EH (cell line): ENCODE measurements around the gene MPC2.
A peak's percentile ranks its signal among the peaks of the same experiment; 100 is the strongest.
"Not testable (repeated sequence)": the region's sequence is repeated elsewhere in the genome, so short reads cannot be mapped to it uniquely, and the experiment has no call there.

ENCODE experiments used
- DNase-seq: peaks from one replicate; pipeline ENCODE4 v3.0.0-alpha.2; 2015; ENCODE audit warnings: low read depth

Gene MPC2

DNA sequence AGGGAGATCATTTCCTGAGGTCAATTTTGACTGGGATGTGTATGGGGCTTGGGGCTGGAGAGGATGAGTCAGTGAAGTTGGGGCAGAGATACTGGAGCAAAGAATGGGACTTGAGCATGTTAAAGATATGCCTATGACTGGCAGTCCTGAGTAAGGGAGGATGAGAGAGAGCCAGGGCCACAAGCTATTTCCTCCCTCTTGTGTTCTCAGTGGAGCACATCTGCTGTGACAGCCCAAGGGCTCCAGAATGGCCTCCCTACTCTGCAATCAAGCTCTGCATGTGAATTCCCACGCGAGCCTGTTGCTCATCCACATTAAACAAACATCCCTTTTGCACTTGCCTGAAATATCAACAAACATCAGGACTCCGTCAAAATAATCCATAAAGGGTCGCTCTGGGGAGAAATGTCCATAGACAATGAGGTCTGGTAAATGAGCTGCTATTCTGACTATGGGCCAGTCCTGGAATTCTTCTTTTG, 32.2 kb downstream of the MPC2 start:
- DNase-seq, result peak; percentile 96

DNA sequence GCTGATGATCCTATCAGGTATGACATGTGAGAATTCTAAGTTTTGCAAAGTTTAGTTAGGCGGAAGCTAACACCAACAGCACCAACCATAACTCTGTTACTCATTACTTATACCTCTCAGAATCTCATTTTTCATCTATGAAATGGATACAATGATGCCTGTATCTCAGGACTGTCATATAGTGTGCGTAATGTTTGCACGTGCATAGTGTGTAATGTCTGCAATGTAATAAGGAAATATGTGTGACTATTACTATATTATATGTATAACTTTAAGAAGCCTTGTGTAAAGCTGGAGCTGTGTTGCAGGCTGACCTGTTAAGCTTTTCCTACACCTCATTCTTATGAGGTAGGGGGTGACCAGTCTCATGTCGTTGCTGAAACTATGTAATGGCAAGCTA, 36.0 kb downstream of the MPC2 start:
- no peak for DNase-seq

DNA sequence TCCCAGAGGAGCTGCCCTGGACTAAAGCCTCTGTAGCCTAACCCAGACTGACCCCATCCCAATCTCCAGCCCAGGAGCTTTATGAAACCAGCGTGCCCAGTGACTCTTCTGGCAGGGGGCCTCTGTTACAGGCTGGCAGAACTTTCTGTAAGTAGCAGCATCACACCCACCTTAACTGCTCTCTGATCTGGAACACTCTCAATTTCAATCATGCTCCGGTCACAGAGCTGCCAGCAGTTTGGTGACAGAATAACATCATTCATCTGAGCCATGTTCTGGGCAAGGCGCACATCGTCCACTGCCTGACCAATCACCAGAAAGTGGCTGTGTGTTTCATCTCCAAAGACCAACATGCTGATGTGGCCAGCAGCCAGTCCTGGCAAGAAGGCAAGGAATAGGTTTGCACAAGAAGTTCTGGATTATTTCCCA, 37.6 kb downstream of the MPC2 start:
- peak; percentile 14 for DNase-seq

DNA sequence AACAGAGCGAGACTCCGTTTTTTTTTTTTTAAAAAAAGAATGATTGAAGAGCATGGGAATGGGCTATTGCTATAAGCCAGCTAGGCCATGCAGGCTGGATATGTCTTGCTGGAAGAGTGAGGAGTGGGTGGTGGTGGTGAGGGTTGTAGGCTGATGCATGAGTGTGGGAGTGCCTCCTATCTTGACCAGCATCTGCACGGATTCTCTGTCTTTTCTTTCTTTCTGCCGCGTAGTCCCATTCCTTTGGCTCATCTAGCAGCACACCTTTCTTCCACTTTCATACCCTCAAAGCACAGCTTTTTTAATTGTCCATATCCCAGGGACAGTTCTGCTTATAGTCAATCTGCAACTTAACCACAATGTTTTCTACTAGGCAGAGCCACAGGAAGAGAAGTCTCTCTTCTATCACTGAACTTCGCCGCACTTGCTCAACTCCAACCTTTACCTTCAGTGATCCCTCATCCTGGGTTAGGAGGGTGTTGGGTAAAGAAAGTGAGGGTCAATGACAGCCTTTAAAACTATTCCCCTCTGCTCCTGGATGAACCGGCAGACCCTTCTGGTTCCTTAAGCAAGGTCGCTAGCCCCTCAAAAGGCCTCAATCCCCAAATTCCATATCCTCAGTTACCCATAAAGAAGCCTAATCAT, 38.2 kb downstream of the MPC2 start:
- DNase-seq, result no peak

DNA sequence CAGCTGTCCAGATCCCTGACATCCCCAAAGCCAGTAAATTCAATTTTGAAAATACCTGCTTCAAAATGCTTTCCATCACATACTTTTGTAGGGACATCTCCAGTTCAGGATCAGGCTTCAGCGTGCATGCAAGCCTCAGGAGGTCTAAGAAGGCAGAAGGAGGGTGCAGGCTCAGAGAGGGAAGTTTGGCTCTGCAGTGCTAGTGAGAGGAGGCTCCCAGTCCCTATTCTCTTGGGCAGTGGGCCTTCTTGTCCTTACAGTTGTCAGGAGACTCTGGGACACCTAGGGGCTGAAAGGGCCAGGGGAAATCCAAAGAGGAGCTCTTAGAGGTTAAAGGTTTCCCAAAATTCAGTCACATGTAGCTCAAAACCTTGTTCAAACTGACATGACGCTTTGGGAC, 43.1 kb downstream of the MPC2 start:
- DNase-seq, result no peak

DNA sequence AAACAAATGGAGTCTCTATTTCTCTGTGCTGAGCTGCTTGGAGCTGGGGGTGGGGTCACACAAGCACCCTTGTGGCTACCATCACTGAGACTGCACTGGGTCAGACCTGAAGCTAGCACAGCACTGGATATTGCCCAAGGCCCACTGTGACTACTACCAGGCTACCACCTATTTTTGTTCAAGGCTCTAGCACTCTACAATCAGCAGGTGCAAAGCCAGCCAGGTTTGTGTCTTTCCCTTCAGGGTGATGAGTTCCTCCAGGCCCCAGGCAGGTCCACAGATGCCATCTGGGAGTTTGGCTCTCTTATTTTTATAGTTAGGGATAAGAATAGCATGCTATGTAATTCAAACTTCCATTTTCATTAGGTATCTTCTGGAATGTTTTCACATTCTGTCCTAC, 46.5 kb downstream of the MPC2 start:
- no peak for DNase-seq

DNA sequence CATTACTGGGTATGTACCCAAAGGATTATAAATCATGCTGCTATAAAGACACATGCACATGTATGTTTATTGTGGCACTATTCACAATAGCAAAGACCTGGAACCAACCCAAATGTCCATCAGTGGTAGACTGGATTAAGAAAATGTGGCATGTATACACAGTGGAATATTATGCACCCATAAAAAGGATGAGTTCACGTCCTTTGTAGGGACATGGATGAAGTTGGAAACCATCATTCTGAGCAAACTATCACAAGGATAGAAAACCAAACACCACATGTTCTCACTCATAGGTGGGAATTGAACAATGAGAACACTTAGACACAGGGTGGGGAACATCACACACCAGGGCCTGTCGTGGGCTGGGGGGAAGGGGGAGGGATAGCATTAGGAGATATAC, 49.7 kb downstream of the MPC2 start:
- not testable (repeated sequence) for DNase-seq

DNA sequence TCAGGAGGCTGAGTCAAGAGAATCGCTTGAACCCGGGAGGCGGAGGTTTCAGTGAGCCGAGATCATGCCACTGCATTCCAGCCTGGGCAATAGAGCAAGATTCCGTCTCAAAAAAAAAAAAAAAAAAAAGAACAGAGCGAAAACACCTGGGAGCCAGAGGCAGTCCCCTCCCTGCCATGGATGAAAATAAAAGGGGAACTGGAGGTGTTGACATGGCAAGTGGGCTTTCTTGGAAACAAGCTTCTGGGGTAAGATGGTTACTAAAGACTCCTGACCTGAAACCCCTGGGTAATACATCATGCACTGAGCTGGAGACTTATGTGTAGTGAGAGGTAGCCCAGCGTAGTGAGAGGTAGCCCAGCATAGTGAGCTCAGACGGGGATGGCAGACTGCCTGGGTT, 54.5 kb downstream of the MPC2 start:
- no peak for DNase-seq

DNA sequence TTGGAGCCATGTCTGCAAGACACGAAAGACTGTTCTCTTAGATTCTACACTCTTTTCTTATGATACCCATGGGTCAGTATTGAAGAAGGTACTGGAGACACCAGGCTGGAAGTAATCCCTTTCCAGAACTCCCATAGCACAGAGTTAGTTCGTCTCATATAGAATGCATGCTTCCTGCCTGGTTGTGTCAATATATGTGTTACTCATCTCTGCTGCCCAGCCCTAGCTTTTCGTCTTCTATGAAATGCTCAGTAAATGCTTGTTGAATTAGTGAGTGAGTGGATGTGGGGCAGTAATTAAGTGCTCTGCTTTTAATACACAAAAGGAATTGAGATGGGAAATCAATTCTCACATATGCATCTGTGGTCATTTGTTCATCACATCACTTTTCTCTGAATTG, 55.1 kb downstream of the MPC2 start:
- DNase-seq, result peak; percentile 55

DNA sequence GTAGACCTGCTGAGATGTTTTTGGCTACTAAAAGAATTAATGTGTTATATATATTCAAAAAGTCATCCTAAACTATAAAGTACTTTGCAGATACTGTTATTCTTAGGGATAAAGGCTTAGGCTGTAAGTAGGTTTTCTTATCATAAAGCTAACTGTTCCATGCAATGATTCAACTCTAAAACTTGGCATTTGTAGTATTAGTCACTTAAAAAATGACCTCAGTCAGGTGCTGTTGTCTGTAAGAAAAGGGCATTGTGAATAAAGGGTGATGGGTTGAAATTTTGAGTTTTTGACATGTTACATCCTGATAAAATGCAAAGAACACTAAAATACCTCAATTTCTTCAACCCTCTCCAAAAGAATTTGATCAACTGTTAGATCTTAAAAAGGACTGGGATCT, 55.8 kb downstream of the MPC2 start:
- peak; percentile 27 for DNase-seq

DNA sequence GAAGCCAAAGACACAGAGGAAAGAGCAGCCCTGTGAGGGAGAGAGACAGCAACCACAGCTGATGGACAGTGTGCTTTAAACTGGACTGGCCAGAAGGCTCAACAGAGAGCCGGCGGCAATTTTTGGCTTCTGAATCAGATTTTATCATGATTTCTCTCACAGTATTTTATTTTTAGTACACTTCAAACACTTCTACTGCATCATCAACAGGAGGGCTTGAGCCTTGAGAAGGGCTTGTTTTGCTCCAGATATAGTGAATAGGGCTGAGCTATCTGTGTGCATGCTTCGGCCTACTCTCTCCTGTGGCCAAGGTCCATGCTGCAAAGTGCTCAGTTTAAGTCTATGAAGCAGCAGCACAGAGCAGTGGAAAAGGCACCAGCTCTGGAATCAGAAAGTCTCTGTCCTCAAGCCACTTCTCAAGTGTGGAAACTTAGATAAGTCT, 56.3 kb downstream of the MPC2 start:
- DNase-seq, result peak; percentile 24

DNA sequence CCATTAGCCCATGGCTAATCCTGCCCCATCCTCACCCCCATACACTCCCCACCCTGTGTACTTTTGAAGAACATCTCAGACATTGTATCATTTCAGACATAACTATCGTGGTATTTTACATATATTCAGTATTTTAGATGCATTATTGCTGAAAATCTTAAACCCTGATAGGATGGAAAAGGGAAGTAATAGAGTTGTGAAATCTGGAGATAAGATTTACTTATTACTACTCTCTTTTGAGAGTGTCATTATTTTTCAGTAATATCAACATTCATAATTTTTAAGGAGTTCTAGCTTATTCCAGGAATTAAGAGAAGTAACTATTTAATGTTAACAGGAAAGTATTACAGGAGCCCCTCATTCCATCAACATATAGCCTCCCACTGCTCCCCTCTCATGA, 57.4 kb downstream of the MPC2 start:
- no peak for DNase-seq

DNA sequence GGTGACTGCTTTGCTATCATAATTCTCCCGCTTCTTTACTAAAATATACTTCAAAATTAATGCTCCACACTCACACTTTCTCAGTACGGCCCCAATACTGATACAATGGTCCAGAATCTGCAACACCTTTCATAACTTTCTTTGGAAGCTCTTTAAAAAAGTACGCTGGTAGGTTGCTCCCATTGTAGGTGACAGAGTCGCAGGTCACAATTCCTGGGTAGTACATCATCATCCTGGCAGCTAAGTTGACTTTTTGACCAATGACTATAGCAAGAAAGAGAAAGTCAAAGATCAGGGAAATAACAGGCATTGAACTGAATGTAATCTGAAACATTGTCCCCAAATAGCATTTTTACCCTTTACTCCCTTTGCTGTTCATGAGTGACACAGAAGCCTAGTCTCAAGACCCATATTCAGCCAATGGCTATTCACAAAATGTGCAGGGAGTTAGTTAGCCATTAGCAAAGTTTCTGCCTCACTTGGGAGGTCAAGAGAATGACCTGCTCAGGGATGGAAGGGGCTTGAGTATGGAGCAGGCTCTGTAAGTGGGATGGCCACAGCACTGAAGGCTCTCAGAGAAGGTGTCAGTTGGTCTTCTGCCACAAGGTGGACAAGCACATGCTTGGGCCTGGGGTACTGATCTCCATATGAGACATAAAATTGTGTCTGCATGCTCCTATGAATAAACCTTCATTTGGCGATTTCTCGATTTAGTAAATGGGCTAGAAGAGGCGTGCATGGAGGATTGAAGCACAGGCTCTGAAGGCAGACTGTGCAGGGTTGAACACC, 58.3 kb downstream of the MPC2 start:
- DNase-seq, result no peak

DNA sequence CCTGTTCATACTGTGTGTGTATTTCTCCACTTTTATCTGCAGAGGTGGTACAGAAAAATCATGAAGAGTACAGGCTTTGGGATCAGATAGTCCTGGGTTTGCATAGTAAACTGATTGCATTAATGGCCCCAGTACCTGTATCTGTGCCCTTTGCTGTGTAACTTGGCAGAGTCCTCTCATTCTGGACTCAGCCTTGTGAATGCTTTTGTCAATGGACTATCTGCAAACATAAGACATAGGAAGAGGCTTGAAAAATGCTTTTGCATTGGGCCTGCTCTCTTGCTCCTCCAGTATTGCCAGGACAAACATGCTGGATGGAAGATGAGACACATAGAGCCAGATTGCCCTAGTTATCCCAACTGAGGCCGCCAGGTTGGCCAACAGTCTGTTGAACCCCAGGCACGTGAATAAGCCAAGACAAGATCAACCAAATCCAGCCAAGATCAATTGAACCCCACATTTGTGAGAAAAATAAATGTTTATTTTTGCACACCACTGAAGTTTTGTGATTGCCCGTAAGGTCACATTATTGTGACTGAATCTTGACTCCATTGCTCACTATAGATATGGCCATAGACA, 60.2 kb downstream of the MPC2 start:
- no peak for DNase-seq

DNA sequence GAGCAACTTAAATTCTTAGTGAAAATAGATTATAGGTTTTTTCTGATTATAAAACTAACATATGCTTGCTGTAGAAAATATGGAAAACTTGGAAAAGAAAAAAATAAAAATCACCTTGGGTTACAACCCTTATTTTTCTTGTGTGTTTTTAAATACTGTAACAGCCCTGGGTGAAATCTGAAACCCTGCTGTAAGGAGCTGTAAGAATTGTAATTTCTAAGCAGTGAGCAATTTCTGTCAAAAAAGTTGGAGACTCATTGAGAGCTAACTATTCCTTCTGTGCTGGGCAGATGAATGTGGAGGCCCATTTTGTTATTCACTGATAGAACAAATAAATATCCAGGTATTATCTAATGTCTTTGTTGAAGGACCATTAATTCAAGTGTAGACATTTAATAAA, 65.5 kb downstream of the MPC2 start:
- DNase-seq, result peak; percentile 32

DNA sequence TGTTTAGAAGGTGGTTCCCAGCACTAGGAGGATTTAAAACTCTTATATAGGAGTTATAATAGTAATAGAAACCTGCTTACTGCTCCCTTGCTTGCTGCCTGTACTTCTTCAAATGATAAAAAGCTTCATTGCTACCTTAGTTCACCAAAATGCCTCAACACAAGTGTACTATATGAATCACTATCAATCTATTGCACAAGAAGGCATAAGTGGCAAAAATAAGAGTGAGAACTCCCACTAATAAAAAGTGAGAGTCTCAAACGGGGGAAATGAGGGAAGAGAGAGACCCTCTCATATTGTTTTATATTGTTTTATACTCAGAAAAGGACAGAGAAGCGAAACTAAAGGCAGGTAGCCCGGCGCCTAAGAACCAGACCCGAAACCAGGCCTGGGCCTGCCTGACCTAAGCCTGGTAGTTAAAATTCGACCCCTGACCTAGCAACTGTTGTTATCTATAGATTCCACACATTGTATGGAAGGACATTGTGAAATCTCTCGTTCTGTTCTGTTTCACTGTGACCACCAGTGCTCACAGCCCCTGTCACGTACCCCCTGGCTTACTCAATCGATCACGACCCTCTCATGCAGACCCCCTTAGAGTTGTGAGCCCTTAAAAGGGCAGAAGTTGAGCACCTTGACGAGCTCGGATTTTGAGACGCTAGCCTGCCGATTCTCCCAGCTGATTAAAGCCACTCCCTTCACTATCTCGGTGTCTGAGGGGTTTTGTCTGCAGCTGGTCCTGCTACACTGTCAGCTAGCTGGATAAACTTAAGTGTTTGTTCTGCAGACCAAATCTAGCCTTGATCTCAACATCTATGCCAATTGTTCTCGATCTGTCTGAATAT, 67.5 kb downstream of the MPC2 start:
- DNase-seq, result not testable (repeated sequence)

DNA sequence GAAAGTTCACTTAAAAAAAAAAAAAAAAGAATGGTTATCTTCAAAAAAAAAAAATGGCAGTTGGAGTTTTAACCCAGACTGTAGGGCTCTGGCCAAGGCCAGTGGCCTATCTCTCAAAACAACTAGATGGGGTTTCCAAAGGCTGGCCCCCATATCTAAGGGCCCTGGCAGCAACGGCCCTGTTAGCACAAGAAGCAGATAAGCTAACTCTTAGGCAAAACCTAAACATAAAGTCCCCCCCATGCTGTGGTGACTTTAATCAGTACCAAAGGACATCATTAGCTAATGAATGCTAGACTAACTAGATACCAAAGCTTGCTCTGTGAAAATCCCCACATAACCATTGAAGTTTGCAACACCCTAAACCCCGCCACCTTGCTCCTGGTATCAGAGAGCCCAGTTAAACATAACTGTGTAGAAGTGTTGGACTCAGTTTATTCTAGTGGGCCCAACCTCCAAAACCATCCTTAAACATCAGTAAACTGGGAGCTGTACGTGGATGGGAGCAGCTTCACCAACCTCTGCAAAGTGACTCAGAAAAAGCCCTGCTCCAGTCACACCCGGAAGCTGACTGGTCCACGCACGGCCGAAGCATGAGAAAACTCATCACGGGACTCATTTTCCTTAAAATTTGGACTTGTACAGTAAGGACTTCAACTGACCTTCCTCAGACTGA, 70.0 kb downstream of the MPC2 start:
- DNase-seq, result not testable (repeated sequence)
